K562 (cell line): Measurements from ENCODE around the gene USP49. TPM values are rescaled to one million over a fixed set of nuclear protein-coding genes. Genes with fewer than 3 reads are reported as not detected.

Experiments used
- ATAC-seq: fragments of 200-7000 bp; cut with Tn5 transposase; 3 replicates; pipeline ENCODE4 v1.9.1; 2020; ENCODE audit warnings: moderate library complexity
- BruUV-seq: library from RNA; stranded (reverse); fragments of 400-500 nt; replicated peaks from 2 replicates; lab custom pipeline; 2021; lab: Mats Ljungman, UMichigan
- CTCF ChIA-PET: fragments of 300-600 bp; formaldehyde crosslinking; extraction: SDS; loops from one replicate; lab custom pipeline; 2021; ENCODE audit warnings: low intra/inter-chr PET ratio; lab: Yijun Ruan, JAX
- POLR2A ChIA-PET: fragments of 300-600, 350-650 bp; sonication (Branson Sonifier 250); formaldehyde crosslinking; extraction: SDS; loops from one replicate; lab custom pipeline; 2021; ENCODE audit warnings: antibody characterized with exemption, inconsistent platforms; lab: Yijun Ruan, JAX
- DNase-seq, 4 experiments: peaks; one replicate each; pipeline versions ENCODE4 v3.0.0 to v3.0.0-alpha.2; 2011 to 2018; ENCODE audit warnings: low spot score in 3 of 4, mixed read lengths in 3 of 4; ENCODE audit errors: extremely low read depth in 1 of 4
- FAIRE-seq: peaks from 2 replicates; lab custom pipeline; 2011; peaks lifted over from hg19 to GRCh38; lab: Jason Lieb, UNC
- H2AFZ ChIP-seq: 2 replicates; pipeline ENCODE4 v1.6.0; 2011; ENCODE audit warnings: low read depth, low read length, control low read depth, inconsistent platforms
- H3K27ac ChIP-seq: fragments of 200-600 bp; 3 replicates; pipeline ENCODE4 v1.8.0; 2011; ENCODE audit warnings: low read depth, mild to moderate bottlenecking, control low read depth, inconsistent platforms, low read length, moderate library complexity, mixed read lengths; ENCODE audit errors: extremely low read depth
- H3K27me3 ChIP-seq, 2 experiments: fragments of 300-600 bp in 1 of 2; 2 replicates in 1 of 2; 3 replicates in 1 of 2; pipeline versions ENCODE4 v1.6.0 to v1.8.0; 2011; ENCODE audit warnings: inconsistent platforms in 2 of 2, low read length in 2 of 2, mild to moderate bottlenecking in 1 of 2, mixed read lengths in 1 of 2, moderate library complexity in 1 of 2; ENCODE audit not compliant: control insufficient read depth in 2 of 2, insufficient read depth in 2 of 2
- H3K36me3 ChIP-seq: fragments of 300-600 bp; 3 replicates; pipeline ENCODE4 v1.8.0; 2011; ENCODE audit warnings: mild to moderate bottlenecking, low read length, inconsistent platforms; ENCODE audit not compliant: control insufficient read depth, insufficient read depth
- H3K4me1 ChIP-seq, 2 experiments: fragments of 200-600 bp in 1 of 2; replicated peaks in 1 of 2; 2 replicates in 1 of 2; 3 replicates in 1 of 2; pipeline versions ENCODE4 v1.5.1 to v1.8.0; 2011; ENCODE audit warnings: inconsistent platforms in 2 of 2, low read length in 2 of 2, mild to moderate bottlenecking in 1 of 2, mixed read lengths in 1 of 2, moderate library complexity in 1 of 2; ENCODE audit not compliant: control insufficient read depth in 2 of 2, insufficient read depth in 2 of 2
- H3K4me2 ChIP-seq: 2 replicates; pipeline ENCODE4 v1.6.1; 2011; ENCODE audit warnings: low read length, control low read depth, inconsistent platforms, mixed read lengths; ENCODE audit not compliant: insufficient read depth
- H3K4me3 ChIP-seq: fragments of 200-600 bp; sonication (generic), shearing (Covaris generic); 2 replicates; pipeline ENCODE4 v1.5.1; 2016; ENCODE audit warnings: control low read depth, inconsistent platforms
- H3K79me2 ChIP-seq: fragments of 200-600 bp; 3 replicates; pipeline ENCODE4 v1.8.0; 2011; ENCODE audit warnings: low read length, inconsistent platforms; ENCODE audit not compliant: control insufficient read depth, insufficient read depth
- H3K9ac ChIP-seq, 2 experiments: 2 replicates each; pipeline versions ENCODE4 v1.6.0 to v1.6.1; 2011; ENCODE audit warnings: low read depth in 2 of 2, low read length in 2 of 2, control low read depth in 1 of 2, inconsistent platforms in 1 of 2, mild to moderate bottlenecking in 1 of 2, mixed read lengths in 1 of 2; ENCODE audit not compliant: insufficient read depth in 1 of 2
- H3K9me1 ChIP-seq: one replicate; pipeline ENCODE4 v1.6.0; 2011; ENCODE audit warnings: inconsistent platforms, mild to moderate bottlenecking, low read length, moderate library complexity; ENCODE audit not compliant: control insufficient read depth, insufficient read depth
- H3K9me3 ChIP-seq: replicated peaks from 2 replicates; pipeline ENCODE4 v1.5.1; 2011; ENCODE audit warnings: low read depth, low read length, inconsistent platforms; ENCODE audit not compliant: control insufficient read depth, insufficient read depth
- H4K20me1 ChIP-seq: replicated peaks from 2 replicates; pipeline ENCODE4 v1.6.1; 2011; ENCODE audit warnings: low read length, inconsistent platforms, mixed read lengths; ENCODE audit not compliant: control insufficient read depth, insufficient read depth
- ARNT ChIP-seq, 2 experiments: fragments of 450-650 bp; IDR thresholded peaks; 2 replicates each; pipeline ENCODE4 v1.6.1; 2016; ENCODE audit warnings: mild to moderate bottlenecking in 1 of 2
- CHD1 ChIP-seq: fragments of 200-600 bp; sonication (generic); IDR thresholded peaks from one replicate; pipeline ENCODE4 v1.6.1; 2012; ENCODE audit warnings: mild to moderate bottlenecking, moderate library complexity, low read length, inconsistent platforms
- CREM ChIP-seq: IDR thresholded peaks from 2 replicates; pipeline ENCODE4 v1.6.1; 2014; ENCODE audit warnings: antibody characterized with exemption, low read depth
- EWSR1 ChIP-seq: fragments of 450-650 bp; IDR thresholded peaks from 2 replicates; pipeline ENCODE4 v1.6.1; 2018; ENCODE audit warnings: borderline replicate concordance, mild to moderate bottlenecking, low read depth, moderate library complexity; ENCODE audit not compliant: partially characterized antibody
- GATAD2B ChIP-seq: fragments of 450-650 bp; IDR thresholded peaks from 2 replicates; pipeline ENCODE4 v1.6.1; 2017; ENCODE audit warnings: mild to moderate bottlenecking, borderline replicate concordance
- HDAC8 ChIP-seq: fragments of 450-650 bp; IDR thresholded peaks from 2 replicates; pipeline ENCODE4 v1.6.1; 2016; ENCODE audit warnings: mild to moderate bottlenecking, missing genetic modification characterization, moderate library complexity, missing compliant biosample characterization
- HMBOX1 ChIP-seq: sonication (generic); IDR thresholded peaks from 2 replicates; pipeline ENCODE4 v1.6.1; 2016
- HNRNPLL ChIP-seq: fragments of 200-400 bp; formaldehyde crosslinking; IDR thresholded peaks from 2 replicates; pipeline ENCODE4 v1.6.1; 2017; ENCODE audit warnings: low read length, low read depth, mild to moderate bottlenecking; ENCODE audit not compliant: poor library complexity, severe bottlenecking
- JUND ChIP-seq, 2 experiments: IDR thresholded peaks; 2 replicates in 1 of 2; 3 replicates in 1 of 2; pipeline ENCODE4 v1.6.1; 2011; ENCODE audit warnings: borderline replicate concordance in 2 of 2, low read depth in 2 of 2, low read length in 2 of 2, improper control_type of control experiment in 1 of 2, missing biosample characterization in 1 of 2, missing genetic modification characterization in 1 of 2, missing genetic modification reagents in 1 of 2
- MCM2 ChIP-seq: fragments of 450-650 bp; IDR thresholded peaks from 2 replicates; pipeline ENCODE4 v1.6.1; 2017; ENCODE audit warnings: low read depth, mild to moderate bottlenecking
- MXI1 ChIP-seq: IDR thresholded peaks from 2 replicates; pipeline ENCODE4 v1.6.1; 2011; ENCODE audit warnings: low read depth, mild to moderate bottlenecking, improper control_type of control experiment, low read length
- PPARD ChIP-seq: fragments of 250-450 bp; sonication (Bioruptor Pico); IDR thresholded peaks from 2 replicates; pipeline ENCODE4 v1.8.0; 2022; ENCODE audit warnings: inconsistent platforms, mild to moderate bottlenecking, moderate library complexity
- TRIM28 ChIP-seq: fragments of 450-650 bp; IDR thresholded peaks from 2 replicates; pipeline ENCODE4 v1.6.1; 2017
- WHSC1 ChIP-seq: IDR thresholded peaks from one replicate; pipeline ENCODE4 v1.6.1; 2012; ENCODE audit warnings: low read length, control low read depth, inconsistent platforms
- YY1 ChIP-seq, 3 experiments: IDR thresholded peaks; 2 replicates each; pipeline ENCODE4 v1.6.1; 2011; ENCODE audit warnings: low read length in 2 of 3, mild to moderate bottlenecking in 2 of 3, moderate library complexity in 2 of 3, borderline replicate concordance in 1 of 3, control low read depth in 1 of 3, low read depth in 1 of 3; ENCODE audit not compliant: insufficient read depth in 3 of 3, insufficient replicate concordance in 2 of 3, control insufficient read depth in 1 of 3, insufficient read length in 1 of 3; ENCODE audit errors: extremely low read depth in 1 of 3
- ZNF175 ChIP-seq: fragments of 200-800 bp; sonication (Bioruptor generic); IDR thresholded peaks from 2 replicates; pipeline ENCODE4 v1.6.1; 2016; ENCODE audit warnings: low read depth, mild to moderate bottlenecking, missing genetic modification characterization, missing compliant biosample characterization
- ZZZ3 ChIP-seq: fragments of 450-650 bp; IDR thresholded peaks from 2 replicates; pipeline ENCODE4 v1.6.1; 2016; ENCODE audit warnings: antibody characterized with exemption, mild to moderate bottlenecking, moderate library complexity
- whole genome bisulfite sequencing: fragments of 100-300 bp; shearing (Covaris generic); methylation state at CpG from one replicate; pipeline ENCODE4 v1.1.6; 2016; ENCODE audit warnings: low coverage, mixed read lengths; ENCODE audit not compliant: insufficient coverage; ENCODE audit errors: missing lambda C conversion rate; 5-methylcytosine and 5-hydroxymethylcytosine counted together
- in situ Hi-C: fragments of 300-500 bp; cut with MboI; formaldehyde crosslinking; loops from 4 replicates; pipeline ENCODE4 v1.15.0; 2018; ENCODE audit warnings: inconsistent platforms, mixed read lengths
- intact Hi-C: fragments of 100-400 bp; cut with micrococcal nuclease; formaldehyde crosslinking; loops from 2 replicates; pipeline ENCODE4 v1.14.2; 2022
- polyA plus RNA-seq, 8 experiments: library from polyadenylated mRNA; depleted of rRNA in 4 of 8; stranded (reverse) in 5 of 8; unstranded in 3 of 8; fragments of >200 nt; fragmentation: Nextera tagmentation in 2 of 8; fragmentation: Illumina TruSeq in 1 of 8; extraction: Ambion mirVana in 2 of 8; extraction: Trizol in 1 of 8; gene quantifications; 2 replicates each; pipeline versions ENCODE4 v1.2.1 to v1.2.3, GENCODE V29; 2011 to 2014; ENCODE audit warnings: inconsistent platforms in 1 of 8, missing spikeins in 1 of 8
- total RNA-seq, 7 experiments: library from RNA; depleted of rRNA in 6 of 7; stranded (reverse); fragments of >200 nt in 6 of 7; fragmentation: Illumina TruSeq in 2 of 7; extraction: Trizol in 2 of 7; gene quantifications; 2 replicates each; pipeline versions ENCODE4 v1.2.1 to v1.2.3, GENCODE V29; 2011 to 2021; ENCODE audit warnings: low replicate concordance in 1 of 7

The USP49 gene
- total and polyA plus RNA-seq, 9 of the 15 experiments (the other 6 are each of a cell fraction or from before 2014, with no cell fraction given), result 1.0 to 9.9 (median 6.5) TPM

- ChIA-PET CTCF (no interaction called here), POLR2A (interaction anchor here (0.6 to 3.5 kb wide), 3 partner anchors 9 to 246 kb away, joined by 3 to 37 read pairs (median 4); partner anchors contain the start of gene TOMM6)
- Histone ChIP-seq H2AFZ (no peak overlapping the region), H3K9me1 (no peaks in the 10 kb centered on the region), H3K36me3 (peaks cover 19% of the 10 kb centered on the region; the same call in 1 of the 3 replicates), H3K9me3 (no peaks in the 10 kb centered on the region), H3K27me3 (no peaks in the 10 kb centered on the region), H3K4me2 (no peak overlapping the region), H3K4me1 (no peaks in the 10 kb centered on the region), H4K20me1 (no peaks in the 10 kb centered on the region), H3K4me3 (no peak overlapping the region), H3K27ac (no peak overlapping the region), H3K9ac (no peak overlapping the region), H3K79me2 (no peaks in the 10 kb centered on the region)
- FAIRE-seq (no peak), DNase-seq (no peak), ATAC-seq (no peak)
- TF ChIP-seq MXI1 (no peak), HDAC8 (no peak), GATAD2B (no peak), ARNT (IDR thresholded peaks at IDR 0.05) (no peak), ZNF175 (no peak), PPARD (CRISPR knock-in tag) (no peak), HNRNPLL (no peak), TRIM28 (no peak), YY1 (IDR thresholded peaks at IDR 0.05; ENCODE audit: borderline replicate concordance in 1 of 3, control insufficient read depth in 1 of 3, extremely low read depth in 1 of 3, insufficient read depth in 3 of 3, insufficient read length in 1 of 3, insufficient replicate concordance in 2 of 3, low read depth in 1 of 3, low read length in 2 of 3) (no peak), HMBOX1 (no peak), WHSC1 (no peak), MCM2 (no peak), CHD1 (no peak), JUND (IDR thresholded peaks at IDR 0.05; ENCODE audit: borderline replicate concordance, low read depth, low read length) (no peak), JUND (tag; IDR thresholded peaks at IDR 0.05; ENCODE audit: borderline replicate concordance, low read depth, low read length) (no peak), CREM (no peak), EWSR1 (no peak), ZZZ3 (no peak)
- WGBS, result 50% methylated on average over 2 of the region's 2 CpGs
- intact Hi-C loops, result no loop called here
- no TSS peak for BruUV-seq
- in situ Hi-C loops, result no loop called here
Measured at GRCh38 chr6:41799559-41799911, 95.6 kb downstream of the USP49 start.
